NCI-H2029 (cell line): Measurements from ENCODE around the gene RAB29.
A peak's percentile ranks its signal among the peaks of the same experiment; 100 is the strongest.
"Not testable (repeated sequence)": the region's sequence is repeated elsewhere in the genome, so short reads cannot be mapped to it uniquely, and the experiment has no call there.

ENCODE experiments used
- DNase-seq: peaks from one replicate; lab custom pipeline; 2025; lab: John Stamatoyannopoulos, UW

Gene RAB29

DNA sequence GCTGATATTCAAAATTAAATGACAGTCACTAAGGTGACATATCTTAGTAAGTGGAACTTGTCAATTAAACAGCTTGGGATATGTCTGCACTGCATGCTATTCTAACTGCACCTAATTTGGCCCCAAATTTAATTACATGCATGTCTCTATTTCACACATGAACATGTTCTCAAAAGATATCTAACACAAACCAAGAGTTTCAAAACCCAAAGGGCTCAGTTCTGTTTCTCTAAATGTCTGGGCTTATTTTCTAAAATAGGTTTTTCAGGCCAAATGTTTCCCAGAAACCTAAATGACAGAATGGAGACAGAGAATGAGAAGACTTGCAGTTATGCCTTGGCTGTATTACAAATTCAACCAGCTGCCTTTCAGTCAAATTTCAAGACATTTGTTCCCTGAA is 11.3 kb downstream of the RAB29 start:
- DNase-seq = no peak

DNA sequence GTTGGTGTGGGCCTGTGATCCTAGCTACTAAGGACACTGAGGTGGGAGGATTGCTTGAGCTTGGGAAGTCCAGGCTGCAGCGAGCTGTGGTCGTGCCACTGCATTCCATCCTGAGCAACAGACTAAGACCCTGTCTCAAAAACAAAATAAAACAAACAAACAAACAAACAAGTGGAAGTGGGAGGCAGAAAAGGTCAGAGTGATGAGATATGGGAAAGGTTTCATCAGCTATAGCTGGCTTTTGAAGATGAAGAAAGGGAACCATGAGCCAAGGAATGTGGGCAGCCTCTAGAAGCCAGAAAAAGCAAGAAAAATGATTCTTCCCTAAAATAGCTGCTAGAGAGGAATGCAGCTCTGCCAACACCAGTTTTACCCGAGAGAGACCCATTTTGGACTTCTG is 14.7 kb downstream of the RAB29 start:
- no peak for DNase-seq

DNA sequence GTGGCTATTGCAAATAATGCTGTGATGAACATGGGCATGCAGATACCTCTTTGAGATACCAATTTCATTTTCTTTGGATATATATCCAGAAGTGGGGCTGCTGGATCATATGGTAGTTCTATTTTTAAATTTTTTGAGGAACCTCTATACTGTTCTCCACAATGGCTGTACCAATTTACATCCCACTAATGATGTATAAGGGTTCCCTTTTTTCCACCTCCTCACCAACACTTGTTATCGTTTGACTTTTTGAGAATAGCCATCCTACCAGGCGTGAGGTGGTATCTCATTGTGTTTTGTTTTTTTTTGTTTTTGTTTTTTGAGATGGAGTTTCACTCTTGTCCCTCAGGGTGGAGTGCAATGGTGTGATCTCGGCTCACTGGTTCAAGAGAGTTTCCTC is 18.7 kb downstream of the RAB29 start:
- DNase-seq = no peak

DNA sequence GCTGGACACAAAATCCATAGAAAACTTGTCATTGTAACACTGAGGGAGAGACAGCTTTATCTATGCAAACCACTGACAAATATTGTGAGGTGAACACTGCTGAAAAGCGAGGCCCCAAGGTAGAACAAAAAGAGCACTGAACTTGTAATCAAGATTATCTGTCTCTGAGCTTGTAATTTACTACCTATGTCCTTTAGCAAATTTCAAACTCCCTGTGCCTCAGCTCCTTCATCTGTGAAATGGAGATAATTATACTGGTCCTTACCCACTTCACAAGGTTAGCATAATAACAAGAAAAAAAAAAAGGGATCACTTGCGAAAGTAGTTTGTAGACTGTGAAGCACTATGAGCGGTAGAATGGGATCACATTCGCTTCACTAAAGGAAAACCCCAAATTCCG is 20.4 kb downstream of the RAB29 start:
- DNase-seq = no peak

DNA sequence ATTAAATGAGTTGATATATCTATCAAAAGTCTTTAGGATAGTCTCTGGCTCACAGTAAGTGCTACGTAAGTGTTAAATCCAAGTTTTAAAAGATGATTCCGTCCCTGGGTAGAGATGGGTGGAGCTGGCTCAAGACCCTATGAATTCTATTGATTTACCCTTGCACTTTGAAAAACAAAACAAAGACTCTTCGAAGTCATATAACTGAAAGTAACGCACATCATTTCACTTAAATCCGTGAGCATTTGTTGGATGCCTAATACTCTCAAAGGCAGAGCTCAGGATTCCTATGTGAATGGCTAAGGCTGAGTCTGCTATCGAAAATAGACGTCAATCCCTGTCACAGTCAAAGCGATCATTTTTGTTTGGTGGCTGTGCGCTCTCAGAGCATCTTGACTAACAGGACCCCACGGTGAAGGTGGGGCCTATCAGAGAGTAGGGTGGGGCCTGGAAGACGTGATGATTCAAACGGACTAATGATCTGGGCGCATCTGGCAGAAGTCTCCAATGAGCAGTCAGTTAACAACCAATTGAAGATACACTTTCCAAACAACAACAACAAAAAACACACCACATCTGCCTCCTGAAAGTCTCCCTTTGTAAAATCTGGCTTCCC is 24.1 kb downstream of the RAB29 start:
- no peak for DNase-seq

DNA sequence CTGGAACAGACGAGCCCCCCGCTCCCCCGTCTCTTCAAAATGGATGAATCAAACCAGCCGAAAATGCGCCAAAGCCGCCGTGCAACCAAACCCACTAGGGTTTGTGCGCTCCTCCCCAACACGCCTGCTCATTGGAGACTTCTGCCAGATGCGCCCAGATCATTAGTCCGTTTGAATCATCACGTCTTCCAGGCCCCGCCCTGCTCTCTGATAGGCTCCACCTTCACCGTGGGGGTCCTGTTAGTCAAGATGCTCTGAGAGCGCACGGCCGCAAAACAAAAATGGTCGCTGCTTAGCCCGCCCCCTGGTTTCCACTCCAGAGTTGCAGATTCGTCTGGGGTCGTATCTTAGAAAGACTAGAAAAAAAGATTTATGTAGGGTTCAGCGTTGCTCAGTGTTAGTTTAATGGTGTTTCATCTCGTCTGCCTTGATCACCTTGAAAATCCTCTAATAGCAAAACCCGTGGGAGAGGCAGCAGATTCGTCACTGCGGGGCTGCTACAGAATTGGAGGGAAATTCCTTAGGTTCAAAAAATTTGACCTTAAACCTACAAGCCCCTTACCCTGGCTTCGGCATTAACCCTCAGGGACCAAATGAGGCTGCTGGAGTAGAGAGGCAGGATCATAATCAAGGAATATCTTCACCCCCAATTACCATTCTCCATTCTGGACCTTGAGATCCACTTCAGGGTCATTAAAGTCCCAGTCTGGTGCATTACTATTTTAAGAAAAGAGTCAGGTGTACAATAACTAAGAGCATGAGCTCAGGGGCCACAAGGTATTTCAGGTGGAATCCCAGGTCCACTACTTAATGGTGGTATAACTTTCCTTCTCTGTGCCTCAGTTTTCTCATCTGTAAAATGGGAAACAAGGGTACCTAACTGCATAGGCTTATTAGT is 24.9 kb downstream of the RAB29 start, which contains the start of gene NUCKS1:
NUCKS1 (minus strand) TSS at position 45 of the 898 bp plus-strand sequence. CDS start 209 bp downstream, outside the sequence.
- peak; percentile 98 for DNase-seq

DNA sequence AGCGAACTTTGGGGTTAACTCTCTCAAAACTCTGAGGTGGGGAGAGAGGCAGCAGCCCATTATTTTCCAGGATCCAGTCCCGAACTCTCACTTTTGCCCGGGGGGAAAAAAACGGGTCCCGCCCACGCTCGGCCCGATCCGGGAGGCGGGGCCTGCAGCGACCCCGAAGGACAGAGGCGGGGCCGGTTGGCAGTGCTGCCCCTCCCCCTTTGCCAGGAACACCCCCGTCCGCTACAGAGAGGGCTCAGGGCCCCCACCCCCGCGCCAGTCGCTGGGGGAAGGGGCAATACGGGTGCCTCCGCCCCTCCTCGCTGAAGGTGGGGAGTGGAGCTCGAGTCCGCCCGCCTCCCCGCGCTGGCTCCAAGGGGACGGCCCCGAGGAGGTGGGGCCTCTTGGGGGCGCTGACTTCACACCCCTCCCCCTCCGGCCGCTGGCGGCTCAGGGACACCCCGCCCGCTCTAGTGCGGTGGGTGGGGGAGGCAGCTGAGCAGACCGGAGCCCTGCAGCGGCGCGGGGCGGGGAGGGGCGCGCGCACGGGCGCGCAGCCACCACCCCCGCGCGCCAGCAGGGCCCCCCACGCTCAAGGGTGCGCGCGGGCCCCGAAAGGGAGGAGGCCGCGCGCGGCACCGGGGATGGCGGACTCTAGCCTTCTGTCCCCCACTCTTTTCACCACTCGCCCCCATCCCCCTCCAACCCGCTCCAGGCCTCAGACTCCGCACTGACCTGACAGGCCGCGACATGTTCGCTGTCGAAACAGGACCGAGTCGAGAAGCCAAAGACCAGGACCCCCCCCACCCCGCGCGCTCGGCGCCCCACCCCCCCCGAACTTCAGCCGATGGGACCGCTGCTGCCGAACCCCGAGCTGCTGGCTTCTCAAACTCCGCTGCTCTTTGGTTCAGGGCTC is 25.8 kb downstream of the RAB29 start:
- peak; percentile 94 for DNase-seq

DNA sequence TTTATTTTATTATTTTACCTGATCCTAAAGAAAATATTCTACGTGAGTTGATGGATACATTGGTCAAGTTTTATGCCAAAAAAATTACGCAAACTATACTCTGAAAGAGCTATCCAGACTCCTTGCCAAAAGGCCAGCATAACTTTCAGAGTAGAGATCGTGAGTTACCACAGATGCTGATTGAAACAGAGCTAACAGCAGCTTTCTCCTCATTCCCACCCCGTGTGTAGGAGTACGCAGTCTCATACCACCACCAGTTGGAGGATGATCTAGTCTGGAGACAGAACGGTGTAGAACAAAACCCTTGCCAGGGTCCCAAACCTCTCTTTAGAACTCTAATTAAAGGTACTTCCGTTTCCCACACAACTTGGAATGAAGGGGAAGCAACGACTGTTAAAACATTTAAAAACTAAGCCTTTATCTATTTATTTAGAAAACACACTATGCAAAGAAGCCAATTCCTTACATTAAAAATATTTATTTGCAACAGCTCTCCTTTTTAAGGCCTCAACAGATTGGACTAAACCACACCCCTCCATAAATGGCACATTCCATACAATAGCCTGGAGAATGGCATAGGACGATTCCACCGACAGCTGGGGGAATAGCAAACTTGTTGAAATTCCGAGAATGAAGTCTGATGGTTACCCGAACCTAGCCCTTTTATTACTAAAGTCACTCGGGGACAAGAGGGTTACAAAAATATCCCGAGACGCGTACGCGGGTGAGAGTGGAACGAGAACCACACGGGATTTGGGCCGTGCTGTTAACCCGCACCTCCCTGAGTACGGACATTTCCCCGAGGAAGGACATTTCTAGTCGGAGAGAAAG is 26.7 kb downstream of the RAB29 start:
- no peak for DNase-seq

DNA sequence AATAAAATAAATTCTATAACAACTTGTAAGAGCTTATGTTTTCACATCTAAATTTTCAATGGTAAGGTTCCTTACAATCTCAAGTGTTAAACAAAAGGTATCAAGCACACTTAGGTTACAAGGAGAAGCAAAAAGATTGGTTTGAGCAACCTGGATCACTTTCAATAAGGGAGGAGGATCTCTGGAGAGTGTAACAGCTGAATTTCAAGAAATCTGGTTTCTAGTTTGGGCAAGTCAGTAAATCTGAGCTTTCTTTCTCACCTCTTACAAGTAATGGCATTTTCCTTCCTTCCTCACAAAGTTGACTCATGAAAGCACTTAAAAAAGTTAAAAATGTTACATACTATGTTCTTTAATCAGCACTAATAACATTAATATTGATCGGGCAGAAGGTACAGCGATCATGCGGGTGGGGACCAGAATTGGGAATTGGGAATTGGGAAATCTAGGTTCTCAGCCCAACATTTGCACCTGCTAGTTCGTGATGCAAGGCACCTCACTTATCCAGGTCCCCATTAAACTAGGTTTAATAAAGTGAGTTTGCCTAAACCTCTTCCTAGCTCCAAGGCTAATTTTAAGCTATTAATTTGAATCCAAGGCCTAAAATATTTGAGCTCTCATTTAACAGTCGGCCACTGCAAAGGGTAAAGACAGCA is 28.4 kb downstream of the RAB29 start:
- DNase-seq = no peak

DNA sequence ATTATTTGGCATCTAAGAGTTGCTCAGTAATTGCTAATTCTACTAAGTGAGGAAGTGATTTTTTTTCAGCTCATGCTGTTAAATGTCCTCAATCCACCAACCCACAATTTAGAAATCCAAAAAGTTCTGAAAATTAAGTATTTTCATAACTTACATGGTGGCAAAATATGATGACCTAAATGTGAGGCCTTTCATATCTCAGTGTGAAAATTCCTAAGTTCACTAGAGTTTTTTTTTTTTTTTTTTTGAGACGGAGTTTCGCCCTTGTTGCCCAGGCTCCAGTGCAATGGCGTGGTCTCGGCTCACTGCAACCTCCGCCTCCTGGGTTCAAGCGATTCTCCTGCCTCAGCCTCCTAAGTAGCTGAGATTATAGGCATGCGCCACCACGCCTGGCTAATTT is 30.9 kb downstream of the RAB29 start:
- DNase-seq = no peak

DNA sequence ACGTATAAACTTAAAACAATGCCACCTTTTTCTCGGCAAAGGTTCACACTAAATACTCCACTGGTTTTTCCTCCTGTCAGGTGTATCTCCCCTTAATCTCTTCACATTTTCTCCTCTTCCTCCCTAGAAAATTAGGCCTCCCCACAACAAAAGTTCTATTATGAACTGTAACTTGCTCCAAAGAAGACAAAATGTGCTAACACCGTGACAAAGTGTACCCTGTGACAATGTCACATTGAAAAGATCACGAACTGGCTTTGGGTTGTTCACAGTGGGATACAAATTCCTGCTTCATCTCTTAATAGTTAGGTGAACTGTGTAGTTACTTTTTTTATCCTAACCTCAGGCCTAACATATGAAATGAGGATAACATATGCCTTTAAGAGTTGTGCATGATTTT is 31.3 kb downstream of the RAB29 start:
- DNase-seq = no peak

DNA sequence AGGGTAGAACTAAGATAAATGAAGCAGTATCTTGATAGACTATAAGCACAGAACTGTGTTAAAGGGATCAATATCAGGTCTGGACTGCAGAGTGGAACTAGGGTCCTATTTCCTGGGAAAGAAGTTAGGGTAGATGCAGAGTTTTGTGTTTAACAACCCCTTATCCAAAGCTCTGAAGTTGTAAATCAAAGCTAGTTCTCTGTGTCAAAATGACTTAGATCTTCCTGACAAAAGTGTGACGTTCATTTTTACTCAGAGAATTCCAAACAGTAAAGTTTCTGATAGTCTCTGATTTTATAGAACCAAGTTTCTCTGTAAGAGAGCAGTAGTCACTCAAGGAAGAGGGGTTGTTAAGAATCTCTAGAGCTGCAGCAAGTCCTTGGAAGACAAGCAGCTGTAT is 33.6 kb downstream of the RAB29 start:
- no peak for DNase-seq

DNA sequence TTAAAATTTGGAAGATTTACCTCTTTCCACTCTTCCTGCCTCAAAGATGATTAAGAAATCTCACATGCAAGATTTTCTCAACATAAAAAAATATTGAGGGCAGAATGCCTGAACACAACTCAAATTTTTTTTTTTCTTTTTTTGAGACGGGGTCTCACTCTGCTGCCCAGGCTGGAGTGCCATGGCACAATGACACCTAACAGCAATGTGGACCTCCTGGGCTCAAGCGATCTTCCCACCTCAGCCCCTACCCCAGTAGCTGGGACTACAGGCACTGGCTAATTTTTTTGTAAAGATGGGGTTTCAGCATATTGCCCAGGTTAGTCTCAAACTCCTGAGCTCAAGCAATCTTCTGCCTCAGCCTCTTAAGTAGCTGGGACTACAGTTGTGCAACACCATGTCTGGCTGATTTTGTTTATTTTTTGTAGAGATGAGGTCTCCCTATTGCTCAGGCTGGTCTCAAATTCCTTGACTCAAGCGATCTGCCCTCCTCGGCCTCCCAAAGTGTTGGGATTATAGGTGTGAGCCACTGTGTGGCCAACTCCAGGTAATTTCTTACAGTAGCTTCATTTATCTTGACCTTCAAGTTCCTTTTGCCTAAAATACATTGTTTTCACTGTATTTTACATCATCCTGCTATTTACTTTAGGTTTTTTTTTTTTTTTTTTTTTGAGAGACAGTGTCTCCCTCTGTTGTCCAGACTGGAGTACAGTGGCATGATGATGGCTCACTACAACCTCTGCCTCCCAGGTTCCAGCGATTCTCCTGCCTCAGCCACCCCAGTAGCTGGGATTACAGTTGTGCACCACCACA is 35.7 kb downstream of the RAB29 start:
- no peak for DNase-seq

DNA sequence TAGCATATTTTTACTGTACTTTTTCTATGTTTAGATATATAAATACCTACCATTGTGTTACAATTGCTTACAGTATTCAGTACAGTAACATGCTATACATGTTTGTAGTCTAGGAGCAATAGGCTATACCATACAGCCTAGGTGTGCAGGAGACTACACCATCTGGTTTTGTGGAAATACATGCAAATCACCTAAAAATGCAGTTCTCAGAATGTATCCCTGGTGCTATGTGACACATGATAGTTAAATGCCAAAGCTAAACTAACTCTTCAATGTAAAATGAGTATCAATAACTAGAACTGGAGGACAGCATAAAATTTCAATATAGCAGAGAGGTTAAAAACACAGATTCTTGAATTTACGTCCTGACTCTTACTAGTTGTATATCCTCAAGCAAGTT is 40.1 kb downstream of the RAB29 start:
- DNase-seq = no peak

DNA sequence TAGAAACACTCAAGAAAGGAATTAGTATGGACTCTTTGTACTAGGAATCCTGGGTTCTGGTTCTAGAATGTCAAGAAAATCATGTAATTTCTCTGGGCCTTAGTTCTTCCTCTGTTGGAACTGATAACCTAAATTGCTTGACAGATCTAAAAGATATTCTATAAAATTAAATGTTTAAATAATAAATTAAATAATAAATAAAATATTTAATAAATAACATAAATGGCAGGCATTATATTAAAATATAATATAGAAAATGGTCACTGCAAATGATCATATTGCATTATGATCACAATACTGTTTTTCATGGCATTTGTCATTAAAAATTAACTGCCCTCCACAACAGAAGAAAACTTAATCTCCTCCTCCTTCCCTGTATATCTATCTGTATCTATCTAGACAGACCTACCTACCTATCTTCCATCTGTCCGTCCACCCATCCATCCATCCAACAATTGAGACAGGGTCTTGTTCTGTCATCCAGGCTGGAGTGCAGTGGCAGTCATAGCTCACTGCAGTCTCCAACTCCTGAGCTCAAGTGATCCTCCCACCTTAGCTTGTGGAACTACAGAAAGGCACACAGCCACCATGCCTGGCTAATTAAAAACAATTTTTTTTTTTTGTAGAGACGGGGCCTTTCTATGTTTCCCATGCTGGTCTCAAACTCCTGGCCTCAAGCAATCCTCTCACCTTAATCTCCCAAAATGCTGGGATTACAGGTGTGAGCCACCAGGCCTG is 41.7 kb downstream of the RAB29 start:
- DNase-seq = no peak

DNA sequence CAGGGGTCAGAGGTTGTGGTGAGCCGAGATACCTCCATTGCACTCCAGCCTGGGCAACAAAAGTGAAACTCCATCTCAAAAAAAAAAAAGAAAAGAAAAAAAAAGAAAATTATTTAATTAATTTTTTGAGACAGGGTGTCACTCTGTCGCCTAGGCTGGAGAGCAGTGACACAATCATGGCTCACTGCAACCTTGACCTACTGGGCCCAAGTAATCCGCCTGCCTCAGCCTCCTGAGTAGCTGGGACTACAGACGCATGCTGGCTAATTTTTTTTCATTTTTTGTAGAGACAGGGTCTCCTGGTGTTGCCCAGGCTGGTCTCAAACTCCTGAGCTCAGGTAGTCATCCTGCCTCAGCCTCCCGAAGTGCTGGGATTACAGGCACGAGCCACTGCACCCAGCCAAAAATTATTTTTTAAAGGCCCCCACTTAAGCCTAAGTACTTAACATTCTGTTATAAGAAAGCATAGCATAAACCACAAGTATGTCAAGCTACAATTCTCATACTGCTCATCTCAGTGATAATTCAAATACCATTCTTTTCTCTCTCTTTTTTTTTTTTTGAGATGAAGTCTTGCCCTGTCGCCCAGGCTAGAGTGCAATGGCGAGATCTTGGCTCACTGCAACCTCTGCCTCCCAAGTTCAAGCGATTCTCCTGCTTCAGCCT is 45.2 kb downstream of the RAB29 start:
- DNase-seq = no peak

DNA sequence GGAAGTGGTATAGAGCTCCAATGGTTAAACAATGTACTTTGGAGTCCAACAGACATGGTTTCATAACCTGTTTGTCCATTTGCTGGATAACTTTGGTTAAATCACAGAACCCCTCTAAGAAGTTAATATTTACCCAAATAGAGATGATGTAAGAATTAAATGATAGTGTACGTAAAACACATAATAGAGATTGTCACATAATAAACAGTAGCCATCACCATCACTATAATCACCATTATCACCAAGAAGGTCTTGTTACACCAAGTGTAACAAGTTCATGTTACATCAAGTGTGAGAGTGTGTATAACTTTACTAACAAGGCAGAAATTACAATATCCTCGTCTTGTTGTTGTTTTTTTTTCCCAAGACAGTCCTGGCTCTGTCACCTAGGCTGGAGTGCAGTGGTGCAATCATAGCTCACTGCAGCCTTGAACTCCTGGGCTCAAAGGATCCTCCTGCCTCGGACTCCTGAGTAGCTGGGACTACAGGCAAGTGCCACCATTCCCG is 48.6 kb downstream of the RAB29 start:
- no peak for DNase-seq

DNA sequence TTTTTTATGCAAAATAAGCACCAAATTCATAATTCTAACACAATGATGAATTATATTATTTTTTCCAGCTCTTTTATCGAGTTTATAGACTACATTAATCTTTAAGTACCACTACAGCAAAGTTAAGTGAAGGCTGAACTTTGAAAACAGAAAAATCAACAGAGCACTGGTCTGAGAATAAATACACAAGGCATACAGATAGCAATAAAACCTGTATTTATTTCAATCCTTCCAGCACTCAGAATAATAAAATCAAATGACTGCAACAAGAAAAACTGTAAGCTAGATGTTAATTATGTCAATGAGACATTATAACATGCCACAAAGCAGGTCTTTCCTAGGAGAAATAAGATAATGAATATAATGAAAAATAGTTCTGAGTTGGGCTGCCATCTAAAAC is 49.8 kb downstream of the RAB29 start:
- DNase-seq = no peak

DNA sequence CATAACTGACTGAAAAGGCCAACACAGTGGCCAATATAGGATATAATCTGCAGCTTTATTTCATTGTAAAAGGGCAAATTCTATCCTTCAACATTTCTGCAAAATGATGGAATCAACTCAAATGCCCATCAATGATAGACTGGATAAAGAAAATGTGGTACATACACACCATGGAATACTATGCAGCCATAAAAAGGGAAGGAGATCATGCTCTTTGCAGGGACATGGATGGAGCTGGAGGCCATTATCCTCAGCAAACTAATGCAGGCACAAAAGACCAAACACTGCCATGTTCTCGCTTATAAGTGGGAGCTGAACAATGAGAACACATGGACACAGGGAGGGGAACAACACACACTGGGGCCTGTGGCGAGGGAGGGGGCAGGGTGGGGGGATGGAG is 54.5 kb downstream of the RAB29 start:
- not testable (repeated sequence) for DNase-seq
